ENCODE data around the gene AP1M2.

Gene AP1M2

GRCh38 chr19:10565028-10565566 is 22.0 kb downstream of the AP1M2 start (continued):
- TF ChIP-seq ZSCAN18 (tag by site-specific recombination; IDR thresholded peaks at IDR 0.05) (0 out of 2 replicates have a peak, but pooled peaks have one; percentile 40), REPIN1 (tag by site-specific recombination; IDR thresholded peaks at IDR 0.05; ENCODE audit: low read depth) (no peak), MZF1 (tag by site-specific recombination; IDR thresholded peaks at IDR 0.05; ENCODE audit: borderline replicate concordance) (peak; percentile 58; the same call in 1 of the 2 replicates), ZNF335 (tag by site-specific recombination; conservative IDR thresholded peaks at IDR 0.05) (peak; percentile 69), ZEB2 (tag by site-specific recombination; IDR thresholded peaks at IDR 0.05) (peak; percentile 13; the same call in 1 of the 2 replicates), ZFP69B (tag by site-specific recombination; IDR thresholded peaks at IDR 0.05) (peak; percentile 74; the same call in 1 of the 2 replicates), ZNF596 (tag by site-specific recombination; IDR thresholded peaks at IDR 0.05) (no peak), GLIS1 (tag by site-specific recombination; IDR thresholded peaks at IDR 0.05) (peak; percentile 72), ZNF692 (tag by site-specific recombination; IDR thresholded peaks at IDR 0.05) (peak; percentile 88), GLIS2 (tag by site-specific recombination; IDR thresholded peaks at IDR 0.05) (peak; percentile 83), ZNF138 (tag by site-specific recombination; IDR thresholded peaks at IDR 0.05; ENCODE audit: borderline replicate concordance) (0 out of 2 replicates have a peak, but pooled peaks have one; percentile 5), ZNF366 (tag by site-specific recombination; conservative IDR thresholded peaks at IDR 0.05) (0 out of 2 replicates have a peak, but pooled peaks have one; percentile 33), SCRT2 (tag by site-specific recombination; IDR thresholded peaks at IDR 0.05) (peak; percentile 100)
- TF ChIP-seq, protein P1, sequence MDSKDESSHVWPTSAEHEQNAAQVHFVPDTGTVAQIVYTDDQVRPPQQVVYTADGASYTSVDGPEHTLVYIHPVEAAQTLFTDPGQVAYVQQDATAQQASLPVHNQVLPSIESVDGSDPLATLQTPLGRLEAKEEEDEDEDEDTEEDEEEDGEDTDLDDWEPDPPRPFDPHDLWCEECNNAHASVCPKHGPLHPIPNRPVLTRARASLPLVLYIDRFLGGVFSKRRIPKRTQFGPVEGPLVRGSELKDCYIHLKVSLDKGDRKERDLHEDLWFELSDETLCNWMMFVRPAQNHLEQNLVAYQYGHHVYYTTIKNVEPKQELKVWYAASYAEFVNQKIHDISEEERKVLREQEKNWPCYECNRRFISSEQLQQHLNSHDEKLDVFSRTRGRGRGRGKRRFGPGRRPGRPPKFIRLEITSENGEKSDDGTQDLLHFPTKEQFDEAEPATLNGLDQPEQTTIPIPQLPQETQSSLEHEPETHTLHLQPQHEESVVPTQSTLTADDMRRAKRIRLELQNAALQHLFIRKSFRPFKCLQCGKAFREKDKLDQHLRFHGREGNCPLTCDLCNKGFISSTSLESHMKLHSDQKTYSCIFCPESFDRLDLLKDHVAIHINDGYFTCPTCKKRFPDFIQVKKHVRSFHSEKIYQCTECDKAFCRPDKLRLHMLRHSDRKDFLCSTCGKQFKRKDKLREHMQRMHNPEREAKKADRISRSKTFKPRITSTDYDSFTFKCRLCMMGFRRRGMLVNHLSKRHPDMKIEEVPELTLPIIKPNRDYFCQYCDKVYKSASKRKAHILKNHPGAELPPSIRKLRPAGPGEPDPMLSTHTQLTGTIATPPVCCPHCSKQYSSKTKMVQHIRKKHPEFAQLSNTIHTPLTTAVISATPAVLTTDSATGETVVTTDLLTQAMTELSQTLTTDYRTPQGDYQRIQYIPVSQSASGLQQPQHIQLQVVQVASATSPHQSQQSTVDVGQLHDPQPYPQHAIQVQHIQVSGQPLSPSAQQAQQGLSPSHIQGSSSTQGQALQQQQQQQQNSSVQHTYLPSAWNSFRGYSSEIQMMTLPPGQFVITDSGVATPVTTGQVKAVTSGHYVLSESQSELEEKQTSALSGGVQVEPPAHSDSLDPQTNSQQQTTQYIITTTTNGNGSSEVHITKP (tag by site-specific recombination; IDR thresholded peaks at IDR 0.05) = 0 out of 2 replicates have a peak, but pooled peaks have one; percentile 28
- TF ChIP-seq, protein P2, sequence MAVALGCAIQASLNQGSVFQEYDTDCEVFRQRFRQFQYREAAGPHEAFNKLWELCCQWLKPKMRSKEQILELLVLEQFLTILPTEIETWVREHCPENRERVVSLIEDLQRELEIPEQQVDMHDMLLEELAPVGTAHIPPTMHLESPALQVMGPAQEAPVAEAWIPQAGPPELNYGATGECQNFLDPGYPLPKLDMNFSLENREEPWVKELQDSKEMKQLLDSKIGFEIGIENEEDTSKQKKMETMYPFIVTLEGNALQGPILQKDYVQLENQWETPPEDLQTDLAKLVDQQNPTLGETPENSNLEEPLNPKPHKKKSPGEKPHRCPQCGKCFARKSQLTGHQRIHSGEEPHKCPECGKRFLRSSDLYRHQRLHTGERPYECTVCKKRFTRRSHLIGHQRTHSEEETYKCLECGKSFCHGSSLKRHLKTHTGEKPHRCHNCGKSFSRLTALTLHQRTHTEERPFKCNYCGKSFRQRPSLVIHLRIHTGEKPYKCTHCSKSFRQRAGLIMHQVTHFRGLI (tag by site-specific recombination; IDR thresholded peaks at IDR 0.05) = peak; percentile 15; the same call in 1 of the 2 replicates
- TF ChIP-seq, protein P3, sequence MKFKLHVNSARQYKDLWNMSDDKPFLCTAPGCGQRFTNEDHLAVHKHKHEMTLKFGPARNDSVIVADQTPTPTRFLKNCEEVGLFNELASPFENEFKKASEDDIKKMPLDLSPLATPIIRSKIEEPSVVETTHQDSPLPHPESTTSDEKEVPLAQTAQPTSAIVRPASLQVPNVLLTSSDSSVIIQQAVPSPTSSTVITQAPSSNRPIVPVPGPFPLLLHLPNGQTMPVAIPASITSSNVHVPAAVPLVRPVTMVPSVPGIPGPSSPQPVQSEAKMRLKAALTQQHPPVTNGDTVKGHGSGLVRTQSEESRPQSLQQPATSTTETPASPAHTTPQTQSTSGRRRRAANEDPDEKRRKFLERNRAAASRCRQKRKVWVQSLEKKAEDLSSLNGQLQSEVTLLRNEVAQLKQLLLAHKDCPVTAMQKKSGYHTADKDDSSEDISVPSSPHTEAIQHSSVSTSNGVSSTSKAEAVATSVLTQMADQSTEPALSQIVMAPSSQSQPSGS (tag by site-specific recombination; IDR thresholded peaks at IDR 0.05; ENCODE audit: low read depth) = no peak
- TF ChIP-seq, protein P4, sequence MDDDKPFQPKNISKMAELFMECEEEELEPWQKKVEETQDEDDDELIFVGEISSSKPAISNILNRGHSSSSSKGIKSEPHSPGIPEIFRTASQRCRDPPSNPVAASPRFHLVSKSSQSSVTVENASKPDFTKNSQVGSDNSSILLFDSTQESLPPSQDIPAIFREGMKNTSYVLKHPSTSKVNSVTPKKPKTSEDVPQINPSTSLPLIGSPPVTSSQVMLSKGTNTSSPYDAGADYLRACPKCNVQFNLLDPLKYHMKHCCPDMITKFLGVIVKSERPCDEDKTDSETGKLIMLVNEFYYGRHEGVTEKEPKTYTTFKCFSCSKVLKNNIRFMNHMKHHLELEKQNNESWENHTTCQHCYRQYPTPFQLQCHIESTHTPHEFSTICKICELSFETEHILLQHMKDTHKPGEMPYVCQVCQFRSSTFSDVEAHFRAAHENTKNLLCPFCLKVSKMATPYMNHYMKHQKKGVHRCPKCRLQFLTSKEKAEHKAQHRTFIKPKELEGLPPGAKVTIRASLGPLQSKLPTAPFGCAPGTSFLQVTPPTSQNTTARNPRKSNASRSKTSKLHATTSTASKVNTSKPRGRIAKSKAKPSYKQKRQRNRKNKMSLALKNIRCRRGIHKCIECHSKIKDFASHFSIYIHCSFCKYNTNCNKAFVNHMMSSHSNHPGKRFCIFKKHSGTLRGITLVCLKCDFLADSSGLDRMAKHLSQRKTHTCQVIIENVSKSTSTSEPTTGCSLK (tag by site-specific recombination; IDR thresholded peaks at IDR 0.05) = no peak
